IMR-90 (cell line): ENCODE data around the gene ZBTB11.
"Not testable (repeated sequence)": the region's sequence is repeated elsewhere in the genome, so short reads cannot be mapped to it uniquely, and the experiment has no call there.

ENCODE experiments used
- BHLHE40 ChIP-seq: fragments of 150-350 bp; IDR thresholded peaks from 2 replicates; pipeline ENCODE4 v1.6.1; 2016; ENCODE audit warnings: mild to moderate bottlenecking, low read depth, low read length
- POLR2A ChIP-seq: IDR thresholded peaks from 2 replicates; pipeline ENCODE4 v1.6.1; 2012; ENCODE audit warnings: mild to moderate bottlenecking, low read depth, low read length
- RFX5 ChIP-seq: IDR thresholded peaks from 2 replicates; pipeline ENCODE4 v1.8.0; 2012; ENCODE audit warnings: low read depth, mild to moderate bottlenecking, low read length, moderate library complexity
- TF ChIP-seq, protein P1 (sequence below): conservative IDR thresholded peaks from 2 replicates; pipeline ENCODE4 v1.5.1; 2012; ENCODE audit warnings: mild to moderate bottlenecking, low read depth, low read length, improper control_type of control experiment
- TF ChIP-seq, protein P2 (sequence below): fragments of 150-350 bp; IDR thresholded peaks from 2 replicates; pipeline ENCODE4 v1.6.1; 2017; ENCODE audit warnings: mild to moderate bottlenecking, antibody characterized with exemption, low read length, low read depth

DNA sequence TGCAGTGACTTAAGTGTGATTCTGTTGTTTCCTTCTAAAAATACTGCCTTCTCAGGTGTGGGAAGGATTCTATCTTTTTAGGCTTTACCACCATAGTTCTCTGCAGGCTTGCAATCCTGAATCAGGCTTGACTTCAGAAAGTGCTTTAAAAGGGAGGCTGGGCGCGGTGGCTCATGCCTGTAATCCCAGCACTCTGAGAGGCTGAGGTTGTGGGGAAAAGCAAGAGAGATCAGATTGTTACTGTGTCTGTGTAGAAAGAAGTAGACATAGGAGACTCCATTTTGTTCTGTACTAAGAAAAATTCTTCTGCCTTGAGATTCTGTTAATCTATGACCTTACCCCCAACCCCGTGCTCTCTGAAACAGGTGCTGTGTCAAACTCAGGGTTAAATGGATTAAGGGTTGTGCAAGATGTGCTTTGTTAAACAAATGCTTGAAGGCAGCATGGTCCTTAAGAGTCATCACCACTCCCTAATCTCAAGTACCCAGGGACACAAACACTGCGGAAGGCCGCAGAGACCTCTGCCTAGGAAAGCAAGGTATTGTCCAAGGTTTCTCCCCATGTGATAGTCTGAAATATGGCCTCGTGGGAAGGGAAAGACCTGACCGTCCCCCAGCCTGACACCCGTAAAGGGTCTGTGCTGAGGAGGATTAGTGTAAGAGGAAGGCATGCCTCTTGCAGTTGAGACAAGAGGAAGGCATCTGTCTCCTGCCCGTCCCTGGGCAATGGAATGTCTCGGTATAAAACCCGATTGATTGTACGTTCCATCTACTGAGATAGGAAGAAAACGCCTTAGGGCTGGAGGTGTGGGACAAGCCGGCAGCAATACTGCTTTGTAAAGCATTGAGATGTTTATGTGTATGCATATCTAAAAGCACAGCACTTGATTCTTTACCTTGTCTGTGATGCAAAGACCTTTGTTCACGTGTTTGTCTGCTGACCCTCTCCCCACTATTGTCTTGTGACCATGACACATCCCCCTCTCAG is 15.0 kb upstream of the ZBTB11 start:
- TF ChIP-seq, protein P1, sequence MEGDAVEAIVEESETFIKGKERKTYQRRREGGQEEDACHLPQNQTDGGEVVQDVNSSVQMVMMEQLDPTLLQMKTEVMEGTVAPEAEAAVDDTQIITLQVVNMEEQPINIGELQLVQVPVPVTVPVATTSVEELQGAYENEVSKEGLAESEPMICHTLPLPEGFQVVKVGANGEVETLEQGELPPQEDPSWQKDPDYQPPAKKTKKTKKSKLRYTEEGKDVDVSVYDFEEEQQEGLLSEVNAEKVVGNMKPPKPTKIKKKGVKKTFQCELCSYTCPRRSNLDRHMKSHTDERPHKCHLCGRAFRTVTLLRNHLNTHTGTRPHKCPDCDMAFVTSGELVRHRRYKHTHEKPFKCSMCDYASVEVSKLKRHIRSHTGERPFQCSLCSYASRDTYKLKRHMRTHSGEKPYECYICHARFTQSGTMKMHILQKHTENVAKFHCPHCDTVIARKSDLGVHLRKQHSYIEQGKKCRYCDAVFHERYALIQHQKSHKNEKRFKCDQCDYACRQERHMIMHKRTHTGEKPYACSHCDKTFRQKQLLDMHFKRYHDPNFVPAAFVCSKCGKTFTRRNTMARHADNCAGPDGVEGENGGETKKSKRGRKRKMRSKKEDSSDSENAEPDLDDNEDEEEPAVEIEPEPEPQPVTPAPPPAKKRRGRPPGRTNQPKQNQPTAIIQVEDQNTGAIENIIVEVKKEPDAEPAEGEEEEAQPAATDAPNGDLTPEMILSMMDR, result not testable (repeated sequence)
- not testable (repeated sequence) for TF ChIP-seq POLR2A, BHLHE40, RFX5
- TF ChIP-seq, protein P2, sequence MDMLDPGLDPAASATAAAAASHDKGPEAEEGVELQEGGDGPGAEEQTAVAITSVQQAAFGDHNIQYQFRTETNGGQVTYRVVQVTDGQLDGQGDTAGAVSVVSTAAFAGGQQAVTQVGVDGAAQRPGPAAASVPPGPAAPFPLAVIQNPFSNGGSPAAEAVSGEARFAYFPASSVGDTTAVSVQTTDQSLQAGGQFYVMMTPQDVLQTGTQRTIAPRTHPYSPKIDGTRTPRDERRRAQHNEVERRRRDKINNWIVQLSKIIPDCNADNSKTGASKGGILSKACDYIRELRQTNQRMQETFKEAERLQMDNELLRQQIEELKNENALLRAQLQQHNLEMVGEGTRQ, result not testable (repeated sequence)
